H9 (cell line): ENCODE data around the gene MLLT3. TPM values are rescaled to one million over a fixed set of nuclear protein-coding genes. Genes with fewer than 3 reads are reported as not detected.

Source experiments
- DNase-seq: peaks from one replicate; pipeline ENCODE4 v3.0.0-alpha.2; 2017
- H2AFZ ChIP-seq: one replicate; pipeline ENCODE4 v1.6.1; 2013; ENCODE audit warnings: mild to moderate bottlenecking, low read length, control low read depth, moderate library complexity
- H2AK5ac ChIP-seq: 2 replicates; pipeline ENCODE4 v1.6.1; 2013; ENCODE audit warnings: low read length, control low read depth, mixed read lengths; ENCODE audit not compliant: insufficient read length
- H2BK120ac ChIP-seq: one replicate; pipeline ENCODE4 v1.6.1; 2013; ENCODE audit warnings: low read depth, mild to moderate bottlenecking, low read length, control low read depth, inconsistent platforms; ENCODE audit not compliant: poor library complexity, severe bottlenecking
- H2BK12ac ChIP-seq: 2 replicates; pipeline ENCODE4 v1.6.1; 2013; ENCODE audit warnings: low read length, control low read depth, mixed read lengths, low read depth; ENCODE audit not compliant: insufficient read length
- H2BK15ac ChIP-seq: 2 replicates; pipeline ENCODE4 v1.6.1; 2013; ENCODE audit warnings: low read depth, low read length, control low read depth
- H2BK20ac ChIP-seq: one replicate; pipeline ENCODE4 v1.6.1; 2013; ENCODE audit warnings: low read depth, mild to moderate bottlenecking, low read length, control low read depth, inconsistent platforms; ENCODE audit not compliant: poor library complexity, severe bottlenecking
- H2BK5ac ChIP-seq: 2 replicates; pipeline ENCODE4 v1.6.1; 2013; ENCODE audit warnings: low read length, control low read depth, mixed read lengths; ENCODE audit not compliant: insufficient read length
- H3K14ac ChIP-seq: 2 replicates; pipeline ENCODE4 v1.6.1; 2013; ENCODE audit warnings: low read length, control low read depth; ENCODE audit not compliant: insufficient read depth
- H3K18ac ChIP-seq: 2 replicates; pipeline ENCODE4 v1.6.1; 2013; ENCODE audit warnings: low read depth, mild to moderate bottlenecking, mixed read lengths, low read length, control low read depth; ENCODE audit not compliant: insufficient read length
- H3K23ac ChIP-seq: 2 replicates; pipeline ENCODE4 v1.6.1; 2013; ENCODE audit warnings: low read length, control low read depth, mixed read lengths, low read depth; ENCODE audit not compliant: insufficient read length
- H3K23me2 ChIP-seq: 2 replicates; pipeline ENCODE4 v1.6.1; 2013; ENCODE audit warnings: low read depth, mild to moderate bottlenecking, mixed read lengths, low read length, control low read depth; ENCODE audit not compliant: insufficient read length, poor library complexity, severe bottlenecking
- H3K27ac ChIP-seq: 2 replicates; pipeline ENCODE4 v1.5.1; 2013; ENCODE audit warnings: low read length, control low read depth, mixed read lengths, low read depth; ENCODE audit not compliant: insufficient read length
- H3K27me3 ChIP-seq: 2 replicates; pipeline ENCODE4 v1.6.1; 2013; ENCODE audit warnings: low read length, control low read depth, inconsistent platforms; ENCODE audit not compliant: insufficient read depth
- H3K4ac ChIP-seq: 2 replicates; pipeline ENCODE4 v1.6.1; 2013; ENCODE audit warnings: low read depth, mild to moderate bottlenecking, control low read depth, inconsistent platforms, low read length, moderate library complexity
- H3K4me1 ChIP-seq: 2 replicates; pipeline ENCODE4 v1.6.1; 2013; ENCODE audit warnings: low read length, control low read depth, inconsistent platforms; ENCODE audit not compliant: insufficient read depth
- H3K4me2 ChIP-seq: 2 replicates; pipeline ENCODE4 v1.6.1; 2013; ENCODE audit warnings: low read length, control low read depth, mixed read lengths; ENCODE audit not compliant: insufficient read length, insufficient read depth
- H3K56ac ChIP-seq: 2 replicates; pipeline ENCODE4 v1.6.1; 2013; ENCODE audit warnings: low read depth, mild to moderate bottlenecking, mixed read lengths, low read length, control low read depth; ENCODE audit not compliant: insufficient read length
- H3K79me1 ChIP-seq: 2 replicates; pipeline ENCODE4 v1.6.1; 2013; ENCODE audit warnings: low read depth, mild to moderate bottlenecking, moderate library complexity, low read length, control low read depth, inconsistent platforms; ENCODE audit not compliant: insufficient read depth, poor library complexity, severe bottlenecking
- H3K79me2 ChIP-seq: 2 replicates; pipeline ENCODE4 v1.6.1; 2013; ENCODE audit warnings: low read length, control low read depth, inconsistent platforms; ENCODE audit not compliant: insufficient read depth
- H3K9ac ChIP-seq: 2 replicates; pipeline ENCODE4 v1.6.1; 2013; ENCODE audit warnings: low read length, control low read depth, mixed read lengths; ENCODE audit not compliant: insufficient read length; ENCODE audit errors: extremely low read depth
- H3K9me3 ChIP-seq: one replicate; pipeline ENCODE4 v1.6.1; 2013; ENCODE audit warnings: low read depth, low read length, inconsistent platforms; ENCODE audit not compliant: control insufficient read depth
- H3T11ph ChIP-seq: one replicate; pipeline ENCODE4 v1.6.1; 2013; ENCODE audit warnings: mild to moderate bottlenecking, low read length, control low read depth, inconsistent platforms
- H4K20me1 ChIP-seq: one replicate; pipeline ENCODE4 v1.6.1; 2013; ENCODE audit not compliant: control insufficient read depth, insufficient read length, insufficient read depth
- H4K5ac ChIP-seq: 2 replicates; pipeline ENCODE4 v1.6.1; 2013; ENCODE audit warnings: low read depth, mild to moderate bottlenecking, mixed read lengths, low read length, control low read depth; ENCODE audit not compliant: insufficient read length
- H4K8ac ChIP-seq: replicated peaks from 2 replicates; pipeline ENCODE4 v1.6.1; 2013; ENCODE audit warnings: low read length, control low read depth, mixed read lengths, low read depth; ENCODE audit not compliant: insufficient read length
- H4K91ac ChIP-seq: 2 replicates; pipeline ENCODE4 v1.6.1; 2013; ENCODE audit warnings: low read depth, mild to moderate bottlenecking, moderate library complexity, mixed read lengths, low read length, control low read depth; ENCODE audit not compliant: insufficient read length
- H3K27ac Mint-ChIP-seq, 3 experiments: 2 replicates in 2 of 3; 3 replicates in 1 of 3; pipeline ENCODE4 v1.8.0; 2020 to 2021; ENCODE audit warnings: mixed read lengths in 3 of 3, mild to moderate bottlenecking in 1 of 3, moderate library complexity in 1 of 3
- H3K27me3 Mint-ChIP-seq: 2 replicates; pipeline ENCODE4 v1.8.0; 2021; ENCODE audit warnings: low read depth, mild to moderate bottlenecking, moderate library complexity, mixed read lengths
- H3K36me3 Mint-ChIP-seq, 3 experiments: 2 replicates in 2 of 3; 3 replicates in 1 of 3; pipeline ENCODE4 v1.8.0; 2020 to 2021; ENCODE audit warnings: low read depth in 3 of 3, mixed read lengths in 3 of 3; ENCODE audit not compliant: insufficient read depth in 1 of 3
- H3K4me1 Mint-ChIP-seq, 2 experiments: 2 replicates each; pipeline ENCODE4 v1.8.0; 2020; ENCODE audit warnings: mixed read lengths in 2 of 2
- H3K4me3 Mint-ChIP-seq, 2 experiments: 2 replicates in 1 of 2; 3 replicates in 1 of 2; pipeline ENCODE4 v1.8.0; 2020 to 2021; ENCODE audit warnings: mild to moderate bottlenecking in 2 of 2, mixed read lengths in 2 of 2, moderate library complexity in 1 of 2
- H3K9me3 Mint-ChIP-seq, 2 experiments: 2 replicates in 1 of 2; 3 replicates in 1 of 2; pipeline ENCODE4 v1.8.0; 2020; ENCODE audit warnings: mild to moderate bottlenecking in 2 of 2, mixed read lengths in 2 of 2, moderate library complexity in 1 of 2
- CTCF ChIP-seq: fragments of 200-600 bp; sonication (generic); conservative IDR thresholded peaks from 3 replicates; pipeline ENCODE4 v1.8.0; 2021; ENCODE audit warnings: antibody characterized with exemption, mild to moderate bottlenecking
- whole genome bisulfite sequencing: extraction: QIAGEN DNeasy Blood & Tissue Kit; methylation state at CpG from one replicate; pipeline ENCODE4 v1.1.7; 2013; ENCODE audit warnings: missing lambda C conversion rate, low lambda C conversion rate, mixed read lengths; ENCODE audit not compliant: insufficient read length; ENCODE audit errors: extremely low coverage; 5-methylcytosine and 5-hydroxymethylcytosine counted together
- total RNA-seq: library from RNA; stranded (reverse); gene quantifications from 2 replicates; pipeline ENCODE4 v1.2.1, GENCODE V29; 2021

Gene MLLT3
- total RNA-seq, 1 experiment from 2014 or later: 3.9 TPM

GRCh38 chr9:20406344-20406743 lies 216.0 kb downstream of the MLLT3 start:
- no peak overlapping the region for H3K4ac ChIP-seq
- no peaks in the 10 kb centered on the region for H3K27me3 ChIP-seq
- H3K4me2 ChIP-seq: no peak overlapping the region
- H3T11ph ChIP-seq: no peak overlapping the region
- Mint-ChIP-seq H3K27ac (no peak overlapping the region), H3K36me3 (no peaks in the 10 kb centered on the region), H3K9me3 (no peaks in the 10 kb centered on the region), H3K4me1 (peaks cover 12% of the 10 kb centered on the region in 2 experiments), H3K4me3 (no peak overlapping the region), H3K27me3 (no peaks in the 10 kb centered on the region)
- H3K4me1 ChIP-seq: 0 out of 2 replicates have a peak, but pooled peaks cover 2% of the 10 kb centered on the region
- H2BK5ac ChIP-seq: no peak overlapping the region
- no peak overlapping the region for H2AK5ac ChIP-seq
- no peak overlapping the region for H3K9ac ChIP-seq
- TF ChIP-seq CTCF: no peak
- no peak for DNase-seq
- no peak overlapping the region for H2BK15ac ChIP-seq
- H4K91ac ChIP-seq: no peak overlapping the region
- no peak overlapping the region for H2BK20ac ChIP-seq
- H4K5ac ChIP-seq: no peak overlapping the region
- no peaks in the 10 kb centered on the region for H3K79me2 ChIP-seq
- no peak overlapping the region for H4K8ac ChIP-seq
- no peaks in the 10 kb centered on the region for H3K9me3 ChIP-seq
- H2BK120ac ChIP-seq: no peak overlapping the region
- no peak overlapping the region for H2BK12ac ChIP-seq
- H3K14ac ChIP-seq: no peak overlapping the region
- no peak overlapping the region for H3K27ac ChIP-seq
- H3K23ac ChIP-seq: no peak overlapping the region
- no CpG with 5 or more reads among the region's 4 CpGs for WGBS
- no peak overlapping the region for H3K56ac ChIP-seq
- H3K79me1 ChIP-seq: no peaks in the 10 kb centered on the region
- H4K20me1 ChIP-seq: no peaks in the 10 kb centered on the region
- H2AFZ ChIP-seq: no peak overlapping the region
- no peaks in the 10 kb centered on the region for H3K23me2 ChIP-seq
- H3K18ac ChIP-seq: no peak overlapping the region
